Activated CD4-positive, alpha-beta T cell treated with anti-CD3 and anti-CD28 coated beads, Interleukin-2, amount 50 U/mL, for 1 hour (primary cell): ENCODE measurements around the gene BABAM2.
"Not testable (repeated sequence)": the region's sequence is repeated elsewhere in the genome, so short reads cannot be mapped to it uniquely, and the experiment has no call there.

Source experiments
- DNase-seq: peaks from one replicate; pipeline ENCODE4 v3.0.0-alpha.2; 2020

BABAM2 gene

GRCh38 chr2:27953077-27953476 is 62.5 kb downstream of the BABAM2 start:
- DNase-seq = no peak

- DNase-seq = no peak
Observed at GRCh38 chr2:27954221-27954673, 63.7 kb downstream of the BABAM2 start.

DNA sequence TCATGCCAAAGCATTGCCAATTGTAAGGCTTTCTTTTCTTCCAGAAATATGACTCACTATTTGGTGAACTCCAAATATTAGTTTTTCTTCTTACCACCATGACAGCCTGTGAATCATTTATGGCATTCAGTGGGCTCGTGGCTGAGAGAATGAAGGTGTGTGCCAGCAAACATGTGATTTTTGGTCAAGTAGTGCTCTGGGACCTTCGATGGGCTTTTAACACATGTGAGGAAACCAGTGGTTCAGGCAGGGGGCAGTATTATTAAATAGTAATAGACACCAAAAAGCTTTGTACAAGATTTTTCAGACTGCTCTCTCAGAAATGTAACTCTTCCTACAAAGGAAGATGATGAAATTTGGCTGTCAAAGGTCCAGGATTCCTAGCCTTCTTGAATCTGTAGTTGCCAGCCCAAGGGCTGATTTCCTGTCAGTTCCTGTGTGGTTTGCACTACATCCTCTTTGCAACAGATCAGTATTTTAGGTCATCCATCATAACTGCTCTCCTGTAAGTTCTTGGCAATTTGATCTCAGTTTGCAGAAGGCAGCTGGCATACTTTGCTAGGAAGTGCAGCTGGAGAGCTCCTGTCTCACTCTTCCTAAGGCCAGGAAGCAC is 64.3 kb downstream of the BABAM2 start:
- no peak for DNase-seq

- no peak for DNase-seq
Observed at GRCh38 chr2:27955384-27956161, 65.0 kb downstream of the BABAM2 start.

- DNase-seq = no peak
Observed at GRCh38 chr2:27956888-27957287, 66.4 kb downstream of the BABAM2 start.

DNA sequence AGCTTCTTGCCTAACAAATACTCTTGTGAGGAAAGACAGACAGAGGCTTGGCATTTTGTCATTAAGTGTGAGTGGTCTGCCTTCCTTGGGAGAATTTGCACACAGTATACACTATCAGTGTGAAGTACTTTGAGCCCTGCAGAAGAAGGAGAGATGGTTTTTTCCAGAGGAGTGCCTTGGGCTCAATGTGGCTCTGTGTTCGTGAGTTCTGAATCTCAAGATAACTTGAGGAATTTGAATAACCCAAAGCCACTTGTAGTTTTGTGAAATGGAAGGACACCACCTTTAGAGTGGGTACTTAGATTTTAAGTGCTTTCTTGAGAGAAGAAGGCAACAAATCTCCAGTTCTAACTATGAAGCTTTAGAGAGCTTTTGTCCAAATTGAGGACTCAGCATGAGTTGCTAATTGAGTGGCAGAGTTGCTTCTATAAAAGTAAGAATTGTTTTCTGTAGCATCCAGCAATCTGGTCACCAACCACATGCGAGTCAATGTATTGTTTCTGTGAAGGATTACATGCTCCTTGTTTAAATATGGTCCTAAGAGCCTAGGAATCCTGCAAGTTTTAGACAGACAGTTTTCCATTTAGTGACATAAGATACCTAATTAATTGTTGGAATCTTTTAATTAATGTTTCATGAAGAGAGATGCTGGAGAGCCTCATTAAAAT is 68.3 kb downstream of the BABAM2 start:
- no peak for DNase-seq

GRCh38 chr2:27959496-27959895 is 69.0 kb downstream of the BABAM2 start:
- DNase-seq = no peak

DNA sequence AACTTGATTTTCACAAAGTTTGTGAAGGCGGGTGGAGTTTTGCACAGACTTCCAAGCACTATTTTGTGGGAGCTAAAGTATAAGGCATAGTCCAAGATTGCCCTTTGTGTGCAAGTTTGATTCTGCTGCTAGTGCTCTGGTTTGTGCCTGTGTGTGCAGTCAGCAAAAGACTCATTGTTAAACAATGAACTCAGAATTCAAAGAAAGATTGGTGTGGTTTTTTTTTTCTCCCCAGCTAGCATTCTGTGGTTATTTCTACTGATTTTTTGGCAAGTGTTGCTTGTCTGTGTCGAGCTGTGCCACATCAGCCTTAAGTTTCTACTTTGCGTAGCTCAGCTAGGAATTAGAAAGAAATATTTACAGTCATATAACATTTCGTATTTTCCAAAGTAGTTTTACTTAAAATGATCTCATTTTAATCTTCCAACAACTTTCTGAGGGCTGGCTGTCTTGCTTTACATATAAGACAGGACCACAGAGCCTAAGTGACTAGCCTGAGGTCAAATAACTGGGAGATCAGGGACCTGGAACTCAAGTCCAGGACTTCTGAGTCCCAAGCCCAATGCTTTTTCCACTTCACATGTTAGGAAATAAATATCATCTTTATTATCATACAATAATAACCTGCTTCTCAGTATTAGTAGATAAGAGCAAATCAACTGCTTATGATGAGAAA is 69.8 kb downstream of the BABAM2 start:
- DNase-seq = no peak

GRCh38 chr2:27962006-27962405 is 71.5 kb downstream of the BABAM2 start:
- no peak for DNase-seq

DNA sequence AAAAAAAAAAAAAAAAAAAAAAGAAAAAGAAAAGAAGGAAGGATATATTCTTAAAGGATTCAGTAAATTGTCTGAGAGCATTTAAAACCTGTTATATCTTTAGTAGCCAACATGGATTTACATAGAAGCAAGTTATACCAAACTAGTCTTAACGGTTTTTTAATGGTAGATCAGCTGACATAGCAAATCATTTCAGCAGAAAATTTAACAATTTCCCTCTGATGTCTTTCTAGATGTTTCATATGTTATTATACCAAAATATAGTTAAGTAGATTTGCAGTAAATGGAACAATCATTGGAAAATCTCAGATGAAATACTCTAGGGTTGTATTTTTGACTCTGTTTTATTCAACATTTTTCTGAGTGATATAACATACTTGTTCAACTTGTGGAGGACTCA is 72.9 kb downstream of the BABAM2 start:
- DNase-seq = no peak

DNA sequence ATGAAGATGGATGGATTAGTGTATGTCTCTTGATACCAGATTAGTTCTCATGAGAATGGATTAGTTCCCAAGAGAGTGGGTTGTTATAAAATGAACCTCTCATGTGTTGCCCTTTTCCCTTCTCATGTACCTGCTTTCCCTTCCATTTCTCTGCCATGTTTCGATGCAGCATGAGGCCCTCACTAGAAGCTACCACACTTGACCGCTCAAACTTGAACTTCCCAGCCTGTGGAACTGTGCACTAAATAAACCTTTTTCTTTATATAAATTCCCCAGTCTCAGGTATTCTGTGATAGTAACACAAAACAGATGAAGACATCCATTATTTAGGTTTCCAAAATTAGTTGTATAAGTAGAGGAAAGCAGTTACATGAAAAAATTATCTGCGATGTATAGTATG is 73.5 kb downstream of the BABAM2 start:
- no peak for DNase-seq

GRCh38 chr2:27965841-27966240 is 75.3 kb downstream of the BABAM2 start:
- DNase-seq = no peak

- DNase-seq = no peak
Observed at GRCh38 chr2:27966466-27966865, 75.9 kb downstream of the BABAM2 start.

DNA sequence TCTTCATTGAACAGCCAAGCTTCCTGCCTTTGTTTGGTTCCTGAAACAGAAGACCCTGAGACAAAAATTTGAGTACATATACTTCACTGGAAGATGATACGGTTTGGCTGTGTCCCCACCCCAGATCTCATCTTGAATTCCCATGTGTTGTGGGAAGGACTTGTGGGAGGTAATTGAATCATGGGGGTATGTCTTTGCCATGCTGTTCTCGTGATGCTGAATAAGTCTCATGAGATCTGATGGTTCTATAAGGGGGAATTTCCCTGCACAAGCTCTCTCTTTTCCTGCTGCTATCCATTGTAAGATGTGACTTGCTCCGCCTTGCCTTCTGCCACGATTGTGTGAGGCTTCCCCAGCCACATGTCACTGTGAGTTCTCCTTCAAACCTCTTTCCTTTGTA is 76.5 kb downstream of the BABAM2 start:
- DNase-seq = no peak

- not testable (repeated sequence) for DNase-seq
Observed at GRCh38 chr2:27968045-27968444, 77.5 kb downstream of the BABAM2 start.

GRCh38 chr2:27968957-27969356 is 78.4 kb downstream of the BABAM2 start:
- DNase-seq = not testable (repeated sequence)

DNA sequence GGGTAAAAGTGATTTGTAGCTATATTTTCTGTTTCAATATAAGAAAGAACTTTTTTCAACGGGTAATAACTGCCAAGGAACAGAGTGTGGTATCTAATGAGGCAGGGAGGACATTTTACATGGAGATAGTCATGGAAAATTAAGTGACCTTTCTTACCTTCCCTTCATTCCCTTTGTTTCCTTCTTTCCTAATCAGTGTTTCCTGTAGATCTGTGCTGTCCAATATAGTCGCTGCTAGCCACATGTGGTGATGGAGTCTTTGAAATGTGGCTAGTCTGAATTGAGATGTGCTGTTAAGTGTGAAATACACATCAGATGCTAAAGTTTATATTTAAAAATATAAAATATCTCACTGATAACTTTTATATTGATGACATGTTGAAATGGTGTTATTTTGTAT is 81.8 kb downstream of the BABAM2 start:
- no peak for DNase-seq

- DNase-seq = no peak
Observed at GRCh38 chr2:27973592-27973991, 83.1 kb downstream of the BABAM2 start.

DNA sequence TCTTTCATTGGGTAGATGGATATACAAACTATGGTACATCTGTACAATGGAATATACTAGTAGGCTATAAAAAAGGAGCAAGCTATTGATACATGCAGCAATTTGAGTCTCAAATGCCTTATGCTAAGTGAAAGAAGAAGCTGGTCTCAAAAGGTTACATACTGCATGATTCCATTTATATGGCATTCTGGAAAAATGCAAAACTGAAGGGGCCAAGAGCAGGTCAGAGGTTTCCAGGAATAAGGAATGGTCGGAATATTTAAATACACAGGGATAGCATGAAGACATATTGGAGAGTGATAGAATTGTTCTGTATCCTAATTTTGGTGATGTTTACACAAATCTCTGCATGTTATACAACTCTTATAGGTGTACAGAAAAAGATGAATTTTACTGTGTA is 85.8 kb downstream of the BABAM2 start:
- DNase-seq = no peak

GRCh38 chr2:27977731-27978312 is 87.3 kb downstream of the BABAM2 start:
- DNase-seq = no peak

DNA sequence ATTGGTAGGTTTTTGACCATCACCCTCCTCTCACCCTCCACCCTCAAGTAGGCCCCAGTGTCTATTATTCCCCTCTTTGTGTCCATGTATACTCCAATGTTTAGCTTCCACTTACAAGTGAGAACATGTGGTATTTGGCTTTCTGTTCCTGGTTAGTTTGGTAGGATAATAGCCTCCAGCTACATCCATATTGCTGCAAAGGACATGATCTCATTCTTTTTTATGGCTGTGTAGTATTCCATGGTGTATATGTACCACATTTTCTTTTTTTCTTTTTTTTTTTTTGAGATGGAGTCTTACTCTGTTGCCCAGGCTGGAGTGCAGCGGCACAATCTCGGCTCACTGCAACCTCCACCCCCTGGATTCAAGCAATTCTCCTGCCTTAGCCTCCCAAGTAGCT is 88.2 kb downstream of the BABAM2 start:
- not testable (repeated sequence) for DNase-seq

DNA sequence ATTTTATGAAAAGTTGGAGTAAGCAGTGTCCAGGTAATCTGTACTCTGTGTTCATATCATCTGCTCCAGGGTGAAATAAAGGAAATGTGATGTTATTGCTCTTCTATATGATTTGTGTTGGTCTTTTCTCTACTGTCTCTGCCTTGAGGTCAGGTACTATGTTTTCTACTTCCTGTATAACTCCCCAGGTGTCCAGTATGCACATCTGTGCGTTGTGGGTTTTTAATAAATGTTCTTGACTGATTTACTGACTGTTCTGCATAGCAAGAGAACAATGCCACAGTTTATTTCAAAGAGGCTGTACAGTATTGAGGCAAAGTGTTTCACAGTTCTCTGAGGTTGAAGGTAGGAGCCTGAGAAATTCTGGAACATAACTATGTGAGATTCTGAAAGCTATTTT is 89.7 kb downstream of the BABAM2 start:
- DNase-seq = no peak

- DNase-seq = no peak
Observed at GRCh38 chr2:27984153-27984552, 93.6 kb downstream of the BABAM2 start.
